GM12878 (cell line): ENCODE measurements around the gene C5orf15. TPM values are rescaled to one million over a fixed set of nuclear protein-coding genes. Genes with fewer than 3 reads are reported as not detected.

Experiments
- BCL11A ChIP-seq: IDR thresholded peaks from 2 replicates; pipeline ENCODE4 v1.6.1; 2011; ENCODE audit warnings: low read depth, low read length
- CBX3 ChIP-seq: fragments of 200-600 bp; sonication (generic); IDR thresholded peaks from 2 replicates; pipeline ENCODE4 v1.6.1; 2016; ENCODE audit warnings: low read depth, borderline replicate concordance
- CUX1 ChIP-seq: IDR thresholded peaks from 2 replicates; pipeline ENCODE4 v1.6.1; 2012; ENCODE audit warnings: improper control_type of control experiment, low read depth, low read length; ENCODE audit not compliant: insufficient replicate concordance
- ELK1 ChIP-seq: IDR thresholded peaks from 2 replicates; pipeline ENCODE4 v1.6.1; 2012; ENCODE audit warnings: low read depth, low read length, improper control_type of control experiment
- ESRRA ChIP-seq: IDR thresholded peaks from 2 replicates; pipeline ENCODE4 v1.6.1; 2012; ENCODE audit warnings: mild to moderate bottlenecking, low read length, improper control_type of control experiment
- ETV6 ChIP-seq, 2 experiments: fragments of 450-650 bp in 1 of 2; IDR thresholded peaks in 1 of 2; conservative IDR thresholded peaks in 1 of 2; 2 replicates each; pipeline ENCODE4 v1.6.1; 2014; ENCODE audit warnings: antibody characterized with exemption in 1 of 2, borderline replicate concordance in 1 of 2, low read depth in 1 of 2, mild to moderate bottlenecking in 1 of 2, moderate library complexity in 1 of 2
- EZH2 ChIP-seq: IDR thresholded peaks from 2 replicates; pipeline ENCODE4 v1.6.1; 2012; ENCODE audit warnings: low read depth, mild to moderate bottlenecking, control low read depth, inconsistent platforms, low read length, borderline replicate concordance; ENCODE audit not compliant: control insufficient read depth
- IKZF1 ChIP-seq: fragments of 450-650 bp; conservative IDR thresholded peaks from 2 replicates; pipeline ENCODE4 v1.6.1; 2017; ENCODE audit warnings: antibody characterized with exemption, mild to moderate bottlenecking
- KLF5 ChIP-seq: fragments of 450-650 bp; IDR thresholded peaks from 2 replicates; pipeline ENCODE4 v1.6.1; 2014; ENCODE audit warnings: mild to moderate bottlenecking; ENCODE audit not compliant: partially characterized antibody
- MEF2B ChIP-seq: fragments of 450-650 bp; IDR thresholded peaks from 2 replicates; pipeline ENCODE4 v1.6.1; 2018; ENCODE audit warnings: mild to moderate bottlenecking, moderate library complexity; ENCODE audit not compliant: partially characterized antibody, poor library complexity, severe bottlenecking
- MTA2 ChIP-seq: fragments of 450-650 bp; IDR thresholded peaks from 2 replicates; pipeline ENCODE4 v1.6.1; 2016; ENCODE audit warnings: low read depth, mild to moderate bottlenecking, moderate library complexity
- TCF12 ChIP-seq: IDR thresholded peaks from 2 replicates; pipeline ENCODE4 v1.6.1; 2011; ENCODE audit warnings: low read depth, mild to moderate bottlenecking, low read length
- ZBED1 ChIP-seq: IDR thresholded peaks from 2 replicates; pipeline ENCODE4 v1.6.1; 2016; ENCODE audit warnings: borderline replicate concordance
- ZZZ3 ChIP-seq: IDR thresholded peaks from 2 replicates; pipeline ENCODE4 v1.6.1; 2011; ENCODE audit warnings: low read depth; ENCODE audit not compliant: control insufficient read depth, insufficient read length
- polyA plus RNA-seq, 11 experiments: library from polyadenylated mRNA; depleted of rRNA in 4 of 11; unstranded in 6 of 11; stranded (reverse) in 5 of 11; fragments of >200 nt; fragmentation: Nextera tagmentation in 4 of 11; fragmentation: Illumina TruSeq in 1 of 11; extraction: Ambion mirVana in 4 of 11; extraction: Trizol in 1 of 11; gene quantifications; 1 replicate in 1 of 11; 2 replicates in 10 of 11; pipeline versions ENCODE4 v1.2.1 to v1.2.3, GENCODE V29; 2011 to 2016; ENCODE audit warnings: inconsistent platforms in 2 of 11, missing spikeins in 2 of 11, low read depth in 1 of 11
- total RNA-seq, 4 experiments: library from RNA; depleted of rRNA in 3 of 4; stranded (reverse); fragments of >200 nt in 3 of 4; fragmentation: Illumina TruSeq in 1 of 4; extraction: Trizol in 1 of 4; gene quantifications; 2 replicates each; pipeline versions ENCODE4 v1.2.1 to v1.2.3, GENCODE V29; 2013 to 2021
- TF ChIP-seq, protein P1 (sequence below): fragments of 450-650 bp; formaldehyde crosslinking; IDR thresholded peaks from 2 replicates; pipeline ENCODE4 v1.4.0; 2022; ENCODE audit warnings: mild to moderate bottlenecking, moderate library complexity
- TF ChIP-seq, protein P2 (sequence below): fragments of 450-650 bp; IDR thresholded peaks from 2 replicates; pipeline ENCODE4 v1.6.1; 2014; ENCODE audit warnings: mild to moderate bottlenecking

Gene C5orf15
- total and polyA plus RNA-seq, 10 of the 15 experiments (the other 5 are each of a cell fraction or from before 2014, with no cell fraction given) = 21.7 to 69.6 (median 46.0) TPM

GRCh38 chr5:133938929-133939328, 29.5 kb downstream of the C5orf15 start (continued):
- no peak for TF ChIP-seq KLF5
- no peak for TF ChIP-seq MEF2B
- TF ChIP-seq TCF12 = no peak
- TF ChIP-seq IKZF1 = no peak
- peak; percentile 16; the same call in 1 of the 2 replicates for TF ChIP-seq MTA2
- peak in 1 of 2 experiments; percentile 39; a peak in 1 of 4 replicates for TF ChIP-seq ETV6 (conservative IDR thresholded peaks at IDR 0.05 in 1 of 2, IDR thresholded peaks at IDR 0.05 in 1 of 2; ENCODE audit: borderline replicate concordance in 1 of 2, low read depth in 1 of 2)
- TF ChIP-seq EZH2 = no peak
- TF ChIP-seq BCL11A = no peak
- no peak for TF ChIP-seq CBX3
- no peak for TF ChIP-seq CUX1
- no peak for TF ChIP-seq ESRRA
- TF ChIP-seq ZBED1 = no peak
- TF ChIP-seq, protein P1, sequence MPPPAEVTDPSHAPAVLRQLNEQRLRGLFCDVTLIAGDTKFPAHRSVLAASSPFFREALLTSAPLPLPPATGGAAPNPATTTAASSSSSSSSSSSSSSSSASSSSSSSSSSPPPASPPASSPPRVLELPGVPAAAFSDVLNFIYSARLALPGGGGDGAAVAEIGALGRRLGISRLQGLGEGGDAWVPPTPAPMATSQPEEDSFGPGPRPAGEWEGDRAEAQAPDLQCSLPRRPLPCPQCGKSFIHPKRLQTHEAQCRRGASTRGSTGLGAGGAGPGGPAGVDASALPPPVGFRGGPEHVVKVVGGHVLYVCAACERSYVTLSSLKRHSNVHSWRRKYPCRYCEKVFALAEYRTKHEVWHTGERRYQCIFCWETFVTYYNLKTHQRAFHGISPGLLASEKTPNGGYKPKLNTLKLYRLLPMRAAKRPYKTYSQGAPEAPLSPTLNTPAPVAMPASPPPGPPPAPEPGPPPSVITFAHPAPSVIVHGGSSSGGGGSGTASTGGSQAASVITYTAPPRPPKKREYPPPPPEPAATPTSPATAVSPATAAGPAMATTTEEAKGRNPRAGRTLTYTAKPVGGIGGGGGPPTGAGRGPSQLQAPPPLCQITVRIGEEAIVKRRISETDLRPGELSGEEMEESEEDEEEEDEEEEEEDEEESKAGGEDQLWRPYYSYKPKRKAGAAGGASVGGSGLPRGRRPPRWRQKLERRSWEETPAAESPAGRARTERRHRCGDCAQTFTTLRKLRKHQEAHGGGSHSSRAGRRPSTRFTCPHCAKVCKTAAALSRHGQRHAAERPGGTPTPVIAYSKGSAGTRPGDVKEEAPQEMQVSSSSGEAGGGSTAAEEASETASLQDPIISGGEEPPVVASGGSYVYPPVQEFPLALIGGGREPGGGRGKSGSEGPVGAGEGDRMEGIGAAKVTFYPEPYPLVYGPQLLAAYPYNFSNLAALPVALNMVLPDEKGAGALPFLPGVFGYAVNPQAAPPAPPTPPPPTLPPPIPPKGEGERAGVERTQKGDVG = no peak
- TF ChIP-seq, protein P2, sequence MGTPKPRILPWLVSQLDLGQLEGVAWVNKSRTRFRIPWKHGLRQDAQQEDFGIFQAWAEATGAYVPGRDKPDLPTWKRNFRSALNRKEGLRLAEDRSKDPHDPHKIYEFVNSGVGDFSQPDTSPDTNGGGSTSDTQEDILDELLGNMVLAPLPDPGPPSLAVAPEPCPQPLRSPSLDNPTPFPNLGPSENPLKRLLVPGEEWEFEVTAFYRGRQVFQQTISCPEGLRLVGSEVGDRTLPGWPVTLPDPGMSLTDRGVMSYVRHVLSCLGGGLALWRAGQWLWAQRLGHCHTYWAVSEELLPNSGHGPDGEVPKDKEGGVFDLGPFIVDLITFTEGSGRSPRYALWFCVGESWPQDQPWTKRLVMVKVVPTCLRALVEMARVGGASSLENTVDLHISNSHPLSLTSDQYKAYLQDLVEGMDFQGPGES = no peak
- TF ChIP-seq ZZZ3 = no peak
- TF ChIP-seq ELK1 = no peak
